GF-D8 (cell line): ENCODE results near the gene MBTD1.
"Not testable (repeated sequence)": the region's sequence is repeated elsewhere in the genome, so short reads cannot be mapped to it uniquely, and the experiment has no call there.

Source experiments
- DNase-seq: peaks from one replicate; lab custom pipeline; 2025; lab: John Stamatoyannopoulos, UW

MBTD1 gene

DNA sequence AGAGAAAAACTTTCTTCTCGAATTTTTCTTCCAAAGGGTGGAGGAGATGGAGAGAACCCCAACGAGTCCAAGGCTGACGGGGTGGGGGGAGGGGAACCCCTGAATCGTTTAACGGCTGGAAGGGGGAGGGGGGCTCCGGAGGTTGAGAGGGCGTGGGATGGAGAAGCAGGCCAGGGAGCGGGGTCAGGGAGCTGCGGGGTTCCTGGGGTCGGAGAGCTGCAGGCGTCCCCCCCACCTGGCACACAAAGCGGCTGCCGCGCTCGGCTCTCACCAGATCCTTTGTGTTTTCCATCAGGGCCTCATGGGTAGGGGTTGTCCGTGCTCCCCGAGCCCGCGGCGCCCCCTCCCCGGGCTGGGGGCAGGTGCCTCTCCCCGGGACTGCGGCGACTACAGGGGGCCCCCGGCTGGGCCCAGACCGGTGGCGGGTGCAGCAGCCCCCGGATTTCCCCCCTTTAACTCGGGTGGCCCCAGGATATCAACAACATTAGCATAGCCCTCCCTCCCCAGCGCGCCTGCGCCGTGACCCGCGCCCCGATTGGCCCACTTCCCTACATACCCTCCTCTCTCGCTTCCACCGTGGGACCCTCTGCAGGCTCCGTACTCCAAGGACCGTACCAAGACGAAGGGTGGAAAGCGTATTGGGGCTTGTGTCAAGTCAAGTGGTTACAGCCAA lies at the start of gene MBTD1:
MBTD1 (minus strand) TSS at position 486 of the 673 bp plus-strand sequence. CDS start 34,888 bp downstream, outside the sequence.
- DNase-seq = peak; percentile 92

DNA sequence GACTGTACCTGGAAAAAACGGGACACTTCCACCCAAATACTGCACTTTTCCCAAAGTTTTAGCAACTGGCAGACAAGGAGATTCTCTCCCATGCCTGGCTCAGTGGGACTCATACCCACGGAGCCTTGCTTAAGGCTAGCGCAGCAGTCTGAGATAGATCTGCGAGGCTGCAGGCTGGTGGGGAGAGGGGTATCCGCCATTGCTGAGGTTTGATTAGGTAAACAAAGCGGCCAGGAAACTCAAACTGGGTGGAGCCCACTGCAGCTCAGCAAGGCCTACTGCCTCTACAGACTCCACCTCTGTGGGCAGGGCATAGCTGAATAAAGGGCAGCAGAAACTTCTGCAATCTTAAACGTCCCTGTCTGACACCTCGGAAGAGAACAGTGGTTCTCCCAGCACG lies 45.3 kb upstream of the MBTD1 start:
- DNase-seq = no peak

DNA sequence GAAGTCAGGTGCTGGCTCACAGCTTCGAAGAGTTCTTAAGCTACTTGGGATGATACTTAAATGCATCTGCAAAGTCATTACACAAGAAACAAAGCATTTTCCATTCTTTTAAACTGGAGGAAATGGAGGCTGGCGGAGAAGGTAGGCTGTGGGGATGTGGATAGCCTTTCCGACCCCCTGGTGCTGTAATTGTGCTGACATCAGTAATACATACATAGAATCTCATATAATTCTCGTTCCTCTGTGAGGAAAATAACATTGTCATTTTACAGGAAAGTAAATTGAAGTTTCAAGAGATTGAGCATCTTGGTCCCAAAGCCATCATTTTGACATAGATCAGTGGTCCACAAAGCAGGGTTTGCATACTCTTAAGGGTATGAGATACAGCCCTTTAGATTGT lies 40.0 kb upstream of the MBTD1 start:
- DNase-seq = no peak

GRCh38 chr17:51298508-51299371 lies 38.9 kb upstream of the MBTD1 start:
- DNase-seq = no peak

DNA sequence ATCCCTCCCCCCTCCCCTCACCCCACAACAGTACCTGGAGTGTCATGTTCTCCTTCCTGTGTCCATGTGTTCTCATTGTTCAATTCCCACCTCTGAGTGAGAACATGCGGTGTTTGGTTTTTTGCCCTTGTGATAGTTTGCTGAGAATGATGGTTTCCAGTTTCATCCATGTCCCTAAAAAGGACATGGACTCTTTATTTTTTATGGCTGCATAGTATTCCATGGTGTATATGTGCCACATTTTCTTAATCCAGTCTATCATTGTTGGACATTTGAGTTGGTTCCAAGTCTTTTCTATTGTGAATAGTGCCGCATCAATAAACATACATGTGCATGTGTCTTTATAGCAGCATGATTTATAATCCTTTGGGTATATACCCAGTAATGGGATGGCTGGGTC lies 34.5 kb upstream of the MBTD1 start:
- DNase-seq = not testable (repeated sequence)

DNA sequence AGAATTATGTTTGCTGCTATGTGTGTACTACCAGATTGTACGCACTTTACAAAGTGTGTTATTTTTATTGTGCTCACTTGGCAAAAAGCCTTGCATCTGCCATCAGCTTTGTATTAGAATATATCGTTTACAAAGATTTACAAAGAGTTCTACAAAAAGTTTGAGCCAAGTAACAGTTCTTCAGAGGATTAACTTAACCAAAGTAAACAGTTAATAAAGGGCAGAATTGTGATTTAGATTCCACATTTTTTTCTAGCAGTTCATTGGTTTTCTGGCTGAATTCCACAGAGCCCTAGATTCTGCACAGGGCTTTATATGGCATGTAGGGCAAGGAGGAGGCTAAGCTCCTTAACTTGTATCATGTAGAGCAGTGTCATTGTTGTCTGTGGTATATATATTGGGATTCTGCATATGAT lies 29.9 kb upstream of the MBTD1 start:
- DNase-seq = no peak

GRCh38 chr17:51287412-51287811 lies 27.6 kb upstream of the MBTD1 start:
- DNase-seq = no peak

- no peak for DNase-seq
These were observed 19.3 kb upstream of the MBTD1 start for GRCh38 chr17:51279183-51279582.

GRCh38 chr17:51275381-51275780 lies 15.5 kb upstream of the MBTD1 start:
- DNase-seq = no peak

- DNase-seq = no peak
These were observed 13.0 kb upstream of the MBTD1 start for GRCh38 chr17:51272812-51273211.

- no peak for DNase-seq
These were observed 10.8 kb upstream of the MBTD1 start for GRCh38 chr17:51270636-51271035.

GRCh38 chr17:51269991-51270390 lies 10.1 kb upstream of the MBTD1 start:
- no peak for DNase-seq

GRCh38 chr17:51264466-51264865 lies 4.6 kb upstream of the MBTD1 start:
- DNase-seq = not testable (repeated sequence)

DNA sequence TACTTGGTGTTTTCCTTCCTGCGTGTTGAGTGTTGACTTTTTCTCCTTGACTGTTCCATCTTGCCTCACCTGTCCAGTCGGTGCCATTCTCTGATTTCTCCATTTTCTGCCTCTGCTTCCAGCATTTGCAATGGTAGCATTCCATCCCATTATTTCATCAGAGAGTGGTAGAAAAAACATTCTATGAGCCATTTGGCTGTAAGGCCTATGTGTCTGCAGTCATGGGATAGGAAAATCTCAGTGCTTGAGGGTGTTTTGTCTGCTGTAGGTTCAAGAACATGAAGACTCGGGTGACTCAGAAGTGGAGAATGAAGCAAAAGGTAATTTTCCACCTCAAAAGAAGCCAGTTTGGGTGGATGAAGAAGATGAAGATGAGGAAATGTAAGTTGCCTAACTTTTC lies 3.2 kb upstream of the MBTD1 start:
- DNase-seq = no peak

DNA sequence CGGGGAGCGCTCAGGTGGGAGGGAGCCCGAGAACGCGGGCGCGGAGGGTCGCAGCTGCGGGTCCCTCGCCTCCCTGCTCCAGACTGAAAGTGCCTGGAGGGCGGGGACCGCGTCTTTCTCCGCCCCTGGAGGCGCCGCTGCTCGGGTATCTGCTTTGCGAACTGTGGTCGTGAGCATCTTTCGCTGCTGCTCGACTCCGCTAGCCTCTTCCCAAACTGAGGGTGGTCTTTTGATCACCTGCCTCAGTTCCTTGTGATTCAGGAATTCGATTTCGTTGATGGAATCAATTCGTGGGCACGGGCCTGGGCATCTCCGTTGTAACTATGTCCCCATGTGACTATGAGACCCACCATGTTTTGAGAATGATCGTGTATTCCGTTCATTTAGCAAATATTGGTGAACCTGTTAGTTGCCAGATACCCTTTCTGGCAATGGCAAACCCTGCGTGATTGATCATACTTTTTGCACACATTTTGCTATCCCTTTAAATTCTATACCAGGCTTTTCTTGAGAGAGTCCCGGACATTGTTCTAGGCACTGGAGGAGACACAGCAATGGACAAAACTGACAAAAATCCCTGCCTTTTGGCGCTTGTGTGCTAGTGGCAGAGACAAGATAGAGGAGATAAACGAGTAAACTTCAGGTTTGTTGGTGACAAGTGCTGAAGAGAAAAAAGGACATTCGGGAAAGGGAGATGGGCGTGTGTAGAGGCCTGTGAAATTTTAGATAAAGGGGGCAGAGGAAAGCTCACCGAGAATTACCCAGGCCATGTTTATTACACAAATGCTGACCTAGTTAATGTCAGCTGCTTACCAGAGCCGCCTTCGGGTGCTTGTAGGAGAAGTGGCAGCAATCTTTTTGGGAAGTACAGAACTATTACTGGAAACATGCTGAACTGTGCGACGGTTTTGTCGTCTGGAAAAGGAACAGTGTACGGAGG lies 1.4 kb upstream of the MBTD1 start:
- no peak for DNase-seq

DNA sequence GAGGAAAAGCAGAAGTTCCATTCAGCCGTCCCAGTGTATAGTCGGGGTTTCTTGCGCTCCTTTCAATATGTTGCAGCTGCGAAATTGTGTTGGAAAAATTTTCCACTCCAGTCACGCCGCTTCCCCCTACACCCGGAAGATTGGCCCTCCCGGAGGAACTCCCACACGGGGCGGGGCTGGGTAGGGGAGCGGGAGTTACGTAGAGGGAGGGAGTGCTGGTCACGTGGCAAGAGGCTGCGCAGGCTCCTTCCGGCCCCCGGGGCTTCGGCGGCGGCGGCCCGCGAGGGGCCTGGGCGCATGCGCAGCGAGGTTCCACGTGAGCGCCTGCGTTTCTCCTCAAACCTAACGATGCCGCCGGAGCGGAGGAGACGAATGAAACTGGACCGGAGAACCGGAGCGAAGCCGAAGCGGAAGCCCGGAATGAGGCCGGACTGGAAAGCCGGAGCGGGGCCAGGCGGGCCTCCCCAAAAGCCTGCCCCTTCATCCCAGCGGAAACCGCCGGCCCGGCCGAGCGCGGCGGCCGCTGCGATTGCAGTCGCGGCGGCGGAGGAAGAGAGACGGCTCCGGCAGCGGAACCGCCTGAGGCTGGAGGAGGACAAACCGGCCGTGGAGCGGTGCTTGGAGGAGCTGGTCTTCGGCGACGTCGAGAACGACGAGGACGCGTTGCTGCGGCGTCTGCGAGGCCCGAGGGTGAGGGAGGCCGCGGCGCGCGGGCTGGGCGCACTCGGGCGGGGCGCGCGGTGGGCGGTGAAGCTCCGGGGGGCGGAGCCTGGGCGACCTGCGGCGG lies 581 bp upstream of the MBTD1 start, which contains the start of gene UTP18:
UTP18 (plus strand) TSS at position 310 of the 787 bp plus-strand sequence; CDS start at position 349, 39 bp downstream.
- peak; percentile 91 for DNase-seq

- DNase-seq = no peak
These were observed 889 bp downstream of the MBTD1 start for GRCh38 chr17:51258756-51259563.

DNA sequence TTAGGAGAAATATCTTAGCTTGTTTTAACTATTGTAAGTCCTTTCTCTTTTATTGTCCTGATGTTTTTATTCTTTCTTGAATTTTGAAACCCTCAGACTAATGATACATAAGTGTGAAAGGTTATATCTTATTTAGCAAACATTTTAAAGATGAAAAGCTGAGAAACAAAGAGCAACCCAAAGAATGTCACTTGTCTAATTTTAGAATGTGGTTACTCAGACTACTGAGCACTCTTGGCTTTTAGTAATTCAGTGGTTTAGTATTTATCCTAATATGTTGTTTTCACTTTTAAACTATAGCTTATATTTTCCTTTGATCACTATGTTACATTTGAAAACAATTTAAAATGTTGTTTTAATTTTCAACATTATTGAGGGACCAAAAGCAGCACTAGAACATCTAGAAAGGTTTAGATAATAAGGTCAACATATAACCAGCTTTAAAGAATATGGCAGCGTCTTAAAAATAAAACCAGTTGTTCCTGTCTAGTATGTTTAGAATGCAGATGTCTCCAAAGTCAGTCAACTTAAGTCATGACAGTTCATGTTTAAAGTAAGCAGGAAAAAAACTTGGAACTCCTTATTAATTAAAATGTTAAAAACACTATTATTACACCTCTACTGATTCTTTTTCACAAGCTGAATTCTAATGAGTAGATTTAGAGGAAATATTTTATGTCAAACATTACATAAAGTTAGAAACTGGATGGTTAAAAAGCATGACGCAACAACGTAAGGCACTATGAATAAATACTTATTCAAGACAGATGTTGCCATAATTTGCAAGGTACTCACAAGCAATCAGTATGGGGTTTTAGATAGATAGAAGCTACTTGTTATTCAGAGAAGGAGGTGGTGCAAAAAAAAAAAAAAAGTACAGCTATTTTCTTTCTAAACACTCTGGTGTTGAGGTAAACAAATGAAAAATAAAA lies 2.4 kb downstream of the MBTD1 start:
- DNase-seq = no peak

DNA sequence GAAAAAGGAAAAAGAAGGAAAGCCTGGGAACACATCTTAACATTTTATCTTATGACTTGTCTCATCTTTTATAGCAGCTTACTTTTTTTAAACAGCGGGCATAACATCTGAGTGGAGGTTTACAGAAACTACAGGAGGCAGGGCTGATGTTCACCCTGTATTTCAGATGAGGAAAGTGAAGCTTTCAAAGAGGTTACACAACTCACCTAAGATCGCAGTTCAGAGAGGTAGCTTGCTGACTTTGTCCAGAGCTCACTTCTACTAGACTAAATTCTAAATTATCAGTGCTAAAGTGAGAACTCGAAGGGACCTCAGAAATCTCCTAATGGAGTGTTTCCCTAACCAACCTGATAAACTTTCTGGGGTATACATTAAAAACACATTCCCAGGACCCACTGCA lies 3.7 kb downstream of the MBTD1 start:
- DNase-seq = no peak
